ENCODE data around the gene H1-8.

- no peak for TF ChIP-seq CTCF (IDR thresholded peaks at IDR 0.05)
- TF ChIP-seq POLR2A (IDR thresholded peaks at IDR 0.05) = no peak
- TF ChIP-seq POLR2AphosphoS5 (IDR thresholded peaks at IDR 0.05) = no peak
These were observed 6.2 kb downstream of the H1-8 start for GRCh38 chr3:129549006-129549800.
